PC-3 (cell line): ENCODE results near the gene UFC1. TPM values are rescaled to one million over a fixed set of nuclear protein-coding genes. Genes with fewer than 3 reads are reported as not detected.

Experiments used
- ATAC-seq: fragments of 200-7000 bp; cut with Tn5 transposase; 2 replicates; pipeline ENCODE4 v1.9.1; 2020; ENCODE audit warnings: mild to moderate bottlenecking, moderate library complexity
- BruUV-seq: library from RNA; stranded (reverse); fragments of 400-500 nt; replicated peaks from 2 replicates; lab custom pipeline; 2021; lab: Mats Ljungman, UMichigan
- CTCF ChIA-PET: fragments of 300-600 bp; sonication (Branson Sonifier 250); formaldehyde crosslinking; loops from one replicate; lab custom pipeline; 2022; ENCODE audit warnings: antibody characterized with exemption; lab: Charles Lee
- POLR2A ChIA-PET: fragments of 300-600 bp; sonication (Branson Sonifier 250); formaldehyde crosslinking; loops from one replicate; lab custom pipeline; 2022; ENCODE audit warnings: antibody characterized with exemption; ENCODE audit not compliant: unreplicated experiment; lab: Charles Lee
- DNase-seq: peaks from one replicate; pipeline ENCODE4 v3.0.0-alpha.2; 2015
- H2AFZ ChIP-seq: fragments of 300-600 bp; sonication (generic); 2 replicates; pipeline ENCODE4 v1.6.0; 2016; ENCODE audit warnings: antibody characterized with exemption, low read length
- H3F3A ChIP-seq: fragments of 300-600 bp; sonication (generic); one replicate; pipeline ENCODE4 v1.6.0; 2017; ENCODE audit warnings: antibody characterized with exemption, low read length, control low read depth, mild to moderate bottlenecking; ENCODE audit not compliant: unreplicated experiment
- H3K27ac ChIP-seq: fragments of 300-600 bp; sonication (generic); 2 replicates; pipeline ENCODE4 v1.5.1; 2016; ENCODE audit warnings: mild to moderate bottlenecking, low read length
- H3K27me3 ChIP-seq: fragments of 300-600 bp; sonication (generic); 2 replicates; pipeline ENCODE4 v1.6.1; 2016; ENCODE audit warnings: low read length, mixed read lengths
- H3K36me3 ChIP-seq: fragments of 300-600 bp; sonication (generic); 2 replicates; pipeline ENCODE4 v1.6.1; 2016; ENCODE audit warnings: low read depth, mixed run types, low read length, mixed read lengths
- H3K4me1 ChIP-seq: fragments of 300-600 bp; sonication (generic); 2 replicates; pipeline ENCODE4 v1.5.1; 2016; ENCODE audit warnings: low read length; ENCODE audit not compliant: insufficient read depth
- H3K4me2 ChIP-seq: fragments of 300-600 bp; sonication (generic); 2 replicates; pipeline ENCODE4 v1.6.0; 2016; ENCODE audit warnings: low read length
- H3K4me3 ChIP-seq: fragments of 300-600 bp; sonication (generic); 2 replicates; pipeline ENCODE4 v1.5.1; 2016; ENCODE audit warnings: mild to moderate bottlenecking, low read length, mixed read lengths
- H3K79me2 ChIP-seq: fragments of 300-600 bp; sonication (generic); 2 replicates; pipeline ENCODE4 v1.6.1; 2017; ENCODE audit warnings: low read length, mixed read lengths
- H3K9ac ChIP-seq: fragments of 300-600 bp; sonication (generic); 2 replicates; pipeline ENCODE4 v1.6.0; 2016; ENCODE audit warnings: mild to moderate bottlenecking, low read length
- H3K9me2 ChIP-seq: fragments of 300-600 bp; sonication (generic); replicated peaks from 2 replicates; pipeline ENCODE4 v1.6.1; 2016; ENCODE audit warnings: mixed run types, low read length, mixed read lengths
- H3K9me3 ChIP-seq: fragments of 300-600 bp; sonication (generic); 2 replicates; pipeline ENCODE4 v1.6.1; 2016; ENCODE audit warnings: low read length, mixed read lengths
- H4K20me1 ChIP-seq: fragments of 300-600 bp; sonication (generic); 2 replicates; pipeline ENCODE4 v1.6.1; 2016; ENCODE audit warnings: low read length, mixed read lengths
- CTCF ChIP-seq: fragments of 300-600 bp; sonication (generic); conservative IDR thresholded peaks from 2 replicates; pipeline ENCODE4 v1.5.1; 2017; ENCODE audit warnings: antibody characterized with exemption, low read depth, mild to moderate bottlenecking, low read length
- EZH2 ChIP-seq: fragments of 300-600 bp; sonication (generic); IDR thresholded peaks from one replicate; pipeline ENCODE4 v1.6.1; 2017; ENCODE audit warnings: antibody characterized with exemption, mild to moderate bottlenecking, low read length; ENCODE audit not compliant: unreplicated experiment
- EZH2phosphoT487 ChIP-seq: fragments of 300-600 bp; sonication (generic); IDR thresholded peaks from 2 replicates; pipeline ENCODE4 v1.6.1; 2018; ENCODE audit warnings: mild to moderate bottlenecking, antibody characterized with exemption, low read length, borderline replicate concordance
- intact Hi-C: fragments of 100-400 bp; cut with micrococcal nuclease; formaldehyde crosslinking; loops from 2 replicates; pipeline ENCODE4 v1.9.0; 2023
- total RNA-seq: library from RNA; depleted of rRNA; stranded (reverse); fragments of >200 nt; gene quantifications from 2 replicates; pipeline ENCODE4 v1.2.3, GENCODE V29; 2014

Gene UFC1
- total RNA-seq, 1 experiment from 2014 or later = 113 TPM

- POLR2A ChIA-PET = no interaction called here
Observed at GRCh38 chr1:161121042-161121650, 32.6 kb upstream of the UFC1 start.

GRCh38 chr1:161121834-161122233 is 31.9 kb upstream of the UFC1 start:
- peaks cover 49% of the 10 kb centered on the region for H3K79me2 ChIP-seq
- no TSS peak for BruUV-seq

More at GRCh38 chr1:161121042-161121650, 32.6 kb upstream of the UFC1 start:
- Histone ChIP-seq H3K9me2 (no peaks in the 10 kb centered on the region), H3K36me3 (peaks cover 52% of the 10 kb centered on the region), H3K9me3 (no peaks in the 10 kb centered on the region), H3K4me1 (peaks cover 27% of the 10 kb centered on the region), H3K9ac (no peak overlapping the region), H3K4me3 (no peak overlapping the region), H3K4me2 (no peak overlapping the region), H3K79me2 (peaks cover 52% of the 10 kb centered on the region), H2AFZ (no peak overlapping the region), H3K27me3 (no peaks in the 10 kb centered on the region), H3F3A (no peaks in the 10 kb centered on the region), H3K27ac (no peak overlapping the region), H4K20me1 (no peaks in the 10 kb centered on the region)
- intact Hi-C loops = no loop called here
- CTCF ChIA-PET = no interaction called here
- no TSS peak for BruUV-seq
- no peak for TF ChIP-seq EZH2phosphoT487
- TF ChIP-seq EZH2 = no peak
- no peak for TF ChIP-seq CTCF
- DNase-seq (no peak), ATAC-seq (no peak)

More at GRCh38 chr1:161121834-161122233, 31.9 kb upstream of the UFC1 start:
- TF ChIP-seq EZH2phosphoT487 (no peak), EZH2 (no peak), CTCF (no peak)
- peaks cover 54% of the 10 kb centered on the region for H3K36me3 ChIP-seq
- no peak overlapping the region for H3K9ac ChIP-seq
- ATAC-seq = no peak
- no peak overlapping the region for H3K4me2 ChIP-seq
- H3K27ac ChIP-seq = no peak overlapping the region
- intact Hi-C loops = no loop called here
- H3K27me3 ChIP-seq = no peaks in the 10 kb centered on the region
- no peaks in the 10 kb centered on the region for H3K9me3 ChIP-seq
- no peak overlapping the region for H3K4me3 ChIP-seq
- CTCF ChIA-PET = no interaction called here
- peaks cover 21% of the 10 kb centered on the region for H3K4me1 ChIP-seq
- POLR2A ChIA-PET = interaction anchor here (0.6 kb wide), 1 partner anchor 106 kb away, joined by 3 read pairs; no protein-coding TSS in a partner anchor
- DNase-seq = no peak
- H3K9me2 ChIP-seq = no peaks in the 10 kb centered on the region
- H2AFZ ChIP-seq = no peak overlapping the region
- no peaks in the 10 kb centered on the region for H4K20me1 ChIP-seq
- H3F3A ChIP-seq = no peaks in the 10 kb centered on the region
